GM12878 (cell line): ENCODE results near the gene VIL1. TPM values are rescaled to one million over a fixed set of nuclear protein-coding genes. Genes with fewer than 3 reads are reported as not detected.
A peak's percentile ranks its signal among the peaks of the same experiment; 100 is the strongest.

Experiments
- BMI1 ChIP-seq: fragments of 450-650 bp; IDR thresholded peaks from 2 replicates; pipeline ENCODE4 v1.6.1; 2016; ENCODE audit warnings: mild to moderate bottlenecking, moderate library complexity, borderline replicate concordance
- CBX5 ChIP-seq: sonication (generic); IDR thresholded peaks from 2 replicates; pipeline ENCODE4 v1.6.1; 2016; ENCODE audit warnings: low read depth, moderate library complexity, mild to moderate bottlenecking, inconsistent platforms
- CTCF ChIP-seq, 3 experiments: IDR thresholded peaks in 2 of 3; conservative IDR thresholded peaks in 1 of 3; 2 replicates each; pipeline ENCODE4 v1.5.1; 2011; ENCODE audit warnings: low read depth in 3 of 3, low read length in 3 of 3, mild to moderate bottlenecking in 3 of 3, control low read depth in 2 of 3, moderate library complexity in 2 of 3, inconsistent platforms in 1 of 3, mixed read lengths in 1 of 3; ENCODE audit not compliant: control insufficient read depth in 2 of 3, insufficient read depth in 1 of 3; ENCODE audit errors: extremely low read depth in 1 of 3
- E2F4 ChIP-seq: IDR thresholded peaks from 2 replicates; pipeline ENCODE4 v1.6.1; 2012; ENCODE audit warnings: low read depth, low read length, improper control_type of control experiment
- FOS ChIP-seq: IDR thresholded peaks from 3 replicates; pipeline ENCODE4 v1.6.1; 2011; ENCODE audit warnings: borderline replicate concordance; ENCODE audit not compliant: insufficient read length; ENCODE audit errors: extremely low read depth
- IKZF2 ChIP-seq, 2 experiments: fragments of 450-650 bp; IDR thresholded peaks; 2 replicates each; pipeline ENCODE4 v1.6.1; 2017; ENCODE audit warnings: mild to moderate bottlenecking in 2 of 2, moderate library complexity in 2 of 2
- JUND ChIP-seq: IDR thresholded peaks from 2 replicates; pipeline ENCODE4 v1.6.1; 2012; ENCODE audit warnings: low read depth, mild to moderate bottlenecking, low read length, improper control_type of control experiment, moderate library complexity
- LARP7 ChIP-seq: fragments of 450-650 bp; IDR thresholded peaks from 2 replicates; pipeline ENCODE4 v1.6.1; 2017; ENCODE audit warnings: mild to moderate bottlenecking
- MYB ChIP-seq: fragments of 150-350 bp; IDR thresholded peaks from 2 replicates; pipeline ENCODE4 v1.6.1; 2014; ENCODE audit warnings: mild to moderate bottlenecking, low read depth, low read length, borderline replicate concordance
- SIX5 ChIP-seq: IDR thresholded peaks from 2 replicates; pipeline ENCODE4 v1.6.1; 2011; ENCODE audit warnings: mild to moderate bottlenecking, low read depth, low read length, moderate library complexity; ENCODE audit not compliant: severe bottlenecking
- SKIL ChIP-seq: fragments of 450-650 bp; IDR thresholded peaks from 2 replicates; pipeline ENCODE4 v1.6.1; 2017; ENCODE audit warnings: mild to moderate bottlenecking, low read depth, inconsistent platforms; ENCODE audit not compliant: poor library complexity, severe bottlenecking
- TAF1 ChIP-seq: IDR thresholded peaks from 2 replicates; pipeline ENCODE4 v1.6.1; 2011; ENCODE audit warnings: mild to moderate bottlenecking, low read depth, low read length, borderline replicate concordance
- ZNF592 ChIP-seq: fragments of 450-650 bp; IDR thresholded peaks from 2 replicates; pipeline ENCODE4 v1.6.1; 2017; ENCODE audit warnings: mild to moderate bottlenecking, moderate library complexity
- ZNF687 ChIP-seq: fragments of 450-650 bp; IDR thresholded peaks from 2 replicates; pipeline ENCODE4 v1.6.1; 2017; ENCODE audit warnings: mild to moderate bottlenecking, moderate library complexity
- ZZZ3 ChIP-seq: IDR thresholded peaks from 2 replicates; pipeline ENCODE4 v1.6.1; 2011; ENCODE audit warnings: low read depth; ENCODE audit not compliant: control insufficient read depth, insufficient read length
- polyA plus RNA-seq, 11 experiments: library from polyadenylated mRNA; depleted of rRNA in 4 of 11; unstranded in 6 of 11; stranded (reverse) in 5 of 11; fragments of >200 nt; fragmentation: Nextera tagmentation in 4 of 11; fragmentation: Illumina TruSeq in 1 of 11; extraction: Ambion mirVana in 4 of 11; extraction: Trizol in 1 of 11; gene quantifications; 1 replicate in 1 of 11; 2 replicates in 10 of 11; pipeline versions ENCODE4 v1.2.1 to v1.2.3, GENCODE V29; 2011 to 2016; ENCODE audit warnings: inconsistent platforms in 2 of 11, missing spikeins in 2 of 11, low read depth in 1 of 11
- total RNA-seq, 4 experiments: library from RNA; depleted of rRNA in 3 of 4; stranded (reverse); fragments of >200 nt in 3 of 4; fragmentation: Illumina TruSeq in 1 of 4; extraction: Trizol in 1 of 4; gene quantifications; 2 replicates each; pipeline versions ENCODE4 v1.2.1 to v1.2.3, GENCODE V29; 2013 to 2021

VIL1 gene
- total and polyA plus RNA-seq, 10 of the 15 experiments (the other 5 are each of a cell fraction or from before 2014, with no cell fraction given): 0.03 to 1.9 (median 0.33) TPM

DNA sequence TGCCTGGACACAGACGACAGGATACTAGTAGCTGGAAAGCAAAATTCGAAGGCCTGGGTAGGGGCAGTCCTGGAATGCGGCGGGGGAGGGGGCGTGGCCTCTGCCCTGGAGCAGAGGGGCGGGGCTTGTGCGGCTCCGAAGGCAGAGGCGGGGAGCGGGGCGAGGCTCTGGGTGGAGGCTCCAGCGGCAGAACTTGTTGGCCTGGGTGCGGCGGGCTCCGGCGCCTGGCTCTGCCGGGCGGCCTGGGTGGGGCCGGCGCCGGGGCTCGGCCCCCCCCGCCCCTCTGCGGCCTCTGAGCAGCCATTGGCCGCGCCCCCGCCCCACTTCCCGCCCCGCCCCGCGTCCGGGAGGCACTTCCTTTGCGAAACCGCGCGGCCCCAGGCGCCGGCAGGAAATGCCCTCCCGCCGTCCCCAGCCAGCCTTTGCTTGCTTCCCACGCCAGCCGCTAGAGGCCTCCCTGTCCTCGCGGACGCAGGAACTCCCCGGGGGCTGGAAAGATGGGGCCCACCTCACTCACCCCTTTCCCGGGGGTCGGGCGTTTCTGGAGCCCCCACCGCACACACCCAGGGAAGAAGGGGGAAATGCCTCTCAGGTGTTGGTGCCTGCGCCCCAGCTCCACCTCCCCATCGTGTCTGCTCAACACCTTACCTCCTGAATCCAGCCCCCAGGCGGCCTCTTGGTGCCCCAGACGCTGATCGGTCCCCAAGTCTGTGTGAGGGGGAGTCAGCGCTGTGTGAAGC is 12.5 kb upstream of the VIL1 start (continued):
- no peak for TF ChIP-seq ZNF592
- no peak for TF ChIP-seq TAF1
- no peak for TF ChIP-seq SIX5
- TF ChIP-seq CTCF (IDR thresholded peaks at IDR 0.05 in 2 of 3, conservative IDR thresholded peaks at IDR 0.05 in 1 of 3; ENCODE audit: control insufficient read depth in 2 of 3, extremely low read depth in 1 of 3, insufficient read depth in 1 of 3, low read depth in 3 of 3, low read length in 3 of 3): peak; percentile 70 to 91 (median 84)
- TF ChIP-seq CBX5: no peak
- no peak for TF ChIP-seq MYB
- TF ChIP-seq LARP7: peak; percentile 48; the same call in 1 of the 2 replicates
- no peak for TF ChIP-seq E2F4
- no peak for TF ChIP-seq BMI1
- TF ChIP-seq SKIL: no peak
- TF ChIP-seq IKZF2 (IDR thresholded peaks at IDR 0.05): peak; percentile 55 to 70; a peak in 3 of 4 replicates
- TF ChIP-seq ZNF687: no peak
- 0 out of 2 replicates have a peak, but pooled peaks have one; percentile 38 for TF ChIP-seq JUND
- no peak for TF ChIP-seq ZZZ3
- no peak for TF ChIP-seq FOS
